Dermis microvascular lymphatic vessel endothelial cell (primary cell): ENCODE results near the gene FAM200A. TPM values are rescaled to one million over a fixed set of nuclear protein-coding genes. Genes with fewer than 3 reads are reported as not detected.
A peak's percentile ranks its signal among the peaks of the same experiment; 100 is the strongest.
"Not testable (repeated sequence)": the region's sequence is repeated elsewhere in the genome, so short reads cannot be mapped to it uniquely, and the experiment has no call there.

Experiments used
- DNase-seq, 2 donors: peaks; one replicate each; pipeline versions ENCODE4 v3.0.0 to v3.0.0-alpha.2; 2010; ENCODE audit warnings: low read depth in 2 of 2
- total RNA-seq: library from RNA; depleted of rRNA; stranded (reverse); fragments of >200 nt; gene quantifications from 2 replicates; pipeline ENCODE4 v1.2.1, GENCODE V29; 2014

The FAM200A gene
- total RNA-seq, 1 donor from 2014 or later, result 3.7 TPM

DNA sequence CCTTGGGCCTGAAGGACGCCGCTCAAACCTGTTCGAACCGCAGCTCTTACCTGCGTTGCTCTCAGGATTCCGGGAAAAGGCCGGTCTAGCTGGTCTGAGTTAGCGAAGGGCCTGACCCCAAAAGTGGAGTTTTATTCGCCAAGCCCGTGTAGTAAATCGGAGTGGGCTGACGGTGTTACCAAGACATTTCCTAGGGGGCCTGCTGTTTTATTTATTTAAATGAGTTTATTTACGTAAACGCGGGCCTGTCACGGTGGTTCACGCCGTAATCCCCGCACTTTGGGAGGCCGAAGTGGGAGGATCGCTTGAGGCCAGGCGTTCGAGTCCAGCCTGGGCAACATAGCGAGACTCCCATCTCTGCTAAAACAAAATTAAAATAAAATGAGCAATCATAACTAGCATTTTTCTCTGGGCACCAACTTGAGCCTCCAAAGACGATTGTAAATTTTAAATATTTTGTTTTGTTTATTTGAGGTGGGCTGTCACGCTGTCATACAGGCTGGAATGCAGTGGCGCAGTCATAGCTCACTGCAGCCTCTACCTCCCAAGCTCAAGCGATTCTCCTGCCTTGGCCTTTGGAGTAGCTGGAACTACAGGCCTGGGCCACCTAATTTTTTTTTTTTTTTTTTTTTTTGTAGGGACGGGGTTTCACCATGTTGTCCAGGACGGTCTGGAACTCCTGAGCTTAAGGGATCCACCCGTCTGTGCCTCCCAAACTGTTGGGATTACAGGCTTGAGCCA is 7.4 kb upstream of the FAM200A start:
- no peak for DNase-seq

DNA sequence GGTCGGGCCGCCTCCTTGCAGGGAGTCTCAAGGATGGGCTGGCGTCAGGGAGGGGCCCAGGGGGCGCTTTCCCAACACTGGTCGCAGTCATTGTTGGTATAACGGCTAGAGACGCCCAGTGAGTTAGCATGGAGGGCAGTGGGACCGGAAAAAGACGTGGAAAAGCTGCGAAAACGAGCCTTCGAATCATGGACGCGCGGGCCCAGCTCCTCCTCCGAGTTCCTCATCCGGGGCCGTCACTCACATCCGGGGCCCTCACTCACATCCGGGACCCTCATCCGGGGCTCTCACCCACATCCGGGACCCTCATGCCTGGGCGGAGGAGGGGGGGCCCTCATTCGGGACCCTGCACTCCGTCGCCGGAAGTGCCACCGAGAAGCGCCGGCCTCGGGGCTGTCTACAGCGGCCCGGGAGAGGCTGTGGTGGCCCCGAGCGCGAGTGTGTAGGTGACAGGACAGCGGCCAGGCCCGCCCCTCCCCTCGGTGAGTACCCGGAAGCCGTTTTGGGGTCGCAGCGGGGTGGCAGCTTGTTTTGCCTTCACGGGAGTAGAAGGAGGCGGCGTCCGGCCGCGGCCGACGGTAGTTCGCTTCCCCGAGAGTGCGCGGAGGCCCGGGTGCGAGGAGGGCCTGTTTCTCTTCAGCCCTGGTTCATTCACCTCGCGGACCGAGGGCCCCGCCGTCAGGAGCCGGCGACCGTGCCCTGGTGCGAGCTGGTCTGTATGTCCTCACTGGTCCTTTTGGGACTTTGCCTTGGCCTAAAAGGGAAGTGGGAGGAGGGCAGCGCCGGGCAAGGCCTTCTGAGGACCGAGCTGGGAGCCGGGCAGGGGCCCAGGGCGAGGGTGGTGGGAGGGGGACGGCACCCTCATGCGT is 6.6 kb upstream of the FAM200A start, which contains the start of gene ZNF655:
ZNF655 (plus strand) TSS at position 337 of the 869 bp plus-strand sequence. CDS start 1,918 bp downstream, outside the sequence.
- DNase-seq, result peak in 1 of 2 donors; percentile 39

GRCh38 chr7:99557940-99558305 is 6.0 kb upstream of the FAM200A start:
- DNase-seq, result no peak

DNA sequence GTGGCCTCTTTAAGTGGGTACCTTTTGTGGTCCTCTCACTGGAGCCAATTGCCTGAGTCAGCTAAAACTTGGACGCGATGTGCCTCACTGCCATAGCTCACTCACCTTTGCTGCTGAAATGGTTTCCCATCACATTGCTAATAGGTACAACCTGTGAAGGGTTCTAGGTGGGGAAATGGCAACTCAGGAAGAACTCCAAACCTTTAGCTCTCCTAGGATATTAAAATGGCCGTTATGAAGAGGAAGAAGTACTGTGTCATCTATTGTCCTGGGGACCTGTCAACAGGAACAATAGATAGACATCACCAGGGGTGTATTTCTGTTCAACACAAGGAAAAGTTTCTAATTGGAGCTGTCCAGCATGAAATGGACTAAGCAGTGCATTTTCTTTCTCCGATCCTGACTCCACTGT is 5.3 kb upstream of the FAM200A start:
- peak in 1 of 2 donors; percentile 20 for DNase-seq

- no peak for DNase-seq
Measured at GRCh38 chr7:99554939-99555338, 3.0 kb upstream of the FAM200A start.

DNA sequence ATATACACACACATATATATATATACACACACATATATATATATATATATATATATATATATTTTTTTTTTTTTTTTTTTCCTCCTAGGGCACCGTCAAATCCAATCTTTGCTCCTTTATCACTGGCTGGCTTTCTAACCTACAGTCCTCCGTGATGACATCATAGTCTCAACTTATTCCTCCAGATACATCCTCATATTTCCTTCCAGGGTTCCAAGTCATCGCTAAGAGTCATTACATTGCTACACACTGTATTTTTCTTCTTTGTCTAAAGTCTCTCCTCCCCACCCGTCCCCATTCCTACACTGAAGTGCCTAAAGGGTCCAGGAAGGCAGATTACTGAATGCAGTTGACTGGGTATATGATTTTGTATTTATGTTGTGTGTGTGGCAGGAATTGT is 1.1 kb upstream of the FAM200A start:
- no peak for DNase-seq

- DNase-seq, result no peak
Measured at GRCh38 chr7:99551334-99551733, 580 bp downstream of the FAM200A start.

- not testable (repeated sequence) for DNase-seq
Measured at GRCh38 chr7:99549545-99549944, 2.4 kb downstream of the FAM200A start.

DNA sequence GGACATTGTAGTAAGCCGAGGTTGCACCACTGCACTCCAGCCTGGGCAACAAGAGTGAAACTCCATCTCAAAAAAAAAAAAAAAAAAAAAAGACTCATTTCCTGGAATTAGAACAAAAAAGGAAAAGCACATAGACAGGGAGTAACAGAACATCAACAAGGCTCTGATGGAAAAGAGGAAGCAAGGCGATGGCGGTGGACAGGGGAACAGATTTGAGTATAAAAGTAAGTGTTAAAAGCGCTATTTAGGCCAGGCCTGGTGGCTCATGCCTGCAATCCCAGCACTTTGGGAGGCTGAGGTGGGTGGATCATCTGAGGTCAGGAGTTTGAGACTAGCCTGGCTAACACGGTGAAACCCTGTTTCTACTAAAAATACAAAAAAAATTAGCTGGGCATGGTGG is 6.6 kb downstream of the FAM200A start:
- DNase-seq, result not testable (repeated sequence)

- DNase-seq, result no peak
Measured at GRCh38 chr7:99543916-99544315, 8.0 kb downstream of the FAM200A start.

DNA sequence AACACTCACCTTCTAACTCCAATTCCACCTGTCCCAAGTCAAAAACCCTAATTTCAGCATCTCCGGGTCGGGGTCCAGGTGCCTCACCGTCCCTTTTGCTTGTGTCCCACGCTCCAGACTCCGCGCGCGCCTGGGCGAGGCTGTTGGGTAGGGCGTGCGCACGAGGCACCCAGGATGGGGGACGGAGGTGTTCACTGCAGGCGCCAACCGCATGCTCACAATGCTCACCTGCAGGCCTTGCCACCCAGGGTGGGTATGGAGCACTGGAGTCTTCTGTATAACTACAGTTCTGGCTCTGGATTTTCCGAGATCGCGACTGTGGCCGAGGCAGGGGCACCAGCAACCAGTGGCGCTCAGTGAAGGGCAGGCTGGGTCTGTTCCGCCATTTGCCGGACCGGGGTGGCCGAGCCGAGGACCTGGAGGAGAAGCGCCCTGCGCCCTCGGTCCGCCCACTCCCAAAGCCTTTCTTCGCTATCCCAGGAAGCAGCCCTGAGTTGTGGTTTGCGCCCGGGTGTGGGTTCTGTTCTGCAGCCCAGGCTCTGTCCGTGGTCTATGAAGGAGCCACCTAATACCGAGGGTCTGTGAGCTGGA is 8.7 kb downstream of the FAM200A start:
- no peak for DNase-seq

- no peak for DNase-seq
Measured at GRCh38 chr7:99541212-99541611, 10.7 kb downstream of the FAM200A start.

DNA sequence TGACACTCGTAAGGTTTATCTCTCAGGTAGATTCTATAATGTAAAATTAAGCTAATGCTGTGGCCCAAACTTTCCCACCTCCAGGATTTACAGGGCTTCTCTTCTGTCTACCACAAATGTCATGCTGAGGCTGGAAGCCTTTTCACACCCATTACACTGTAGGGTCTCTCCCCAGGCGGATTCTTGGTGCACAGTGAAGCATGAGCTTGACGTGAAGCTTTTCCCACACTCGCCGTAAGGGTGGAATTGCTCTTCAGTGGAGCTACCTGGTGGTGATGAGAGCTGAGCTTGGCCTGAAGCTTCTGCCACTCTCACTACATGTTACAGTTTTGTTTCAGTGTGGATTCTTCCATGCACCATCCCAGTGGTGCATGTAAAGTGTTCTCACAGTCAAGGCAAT is 11.4 kb downstream of the FAM200A start:
- no peak for DNase-seq

- no peak for DNase-seq
Measured at GRCh38 chr7:99539213-99539811, 12.6 kb downstream of the FAM200A start.

- no peak for DNase-seq
Measured at GRCh38 chr7:99535667-99536066, 16.2 kb downstream of the FAM200A start.

DNA sequence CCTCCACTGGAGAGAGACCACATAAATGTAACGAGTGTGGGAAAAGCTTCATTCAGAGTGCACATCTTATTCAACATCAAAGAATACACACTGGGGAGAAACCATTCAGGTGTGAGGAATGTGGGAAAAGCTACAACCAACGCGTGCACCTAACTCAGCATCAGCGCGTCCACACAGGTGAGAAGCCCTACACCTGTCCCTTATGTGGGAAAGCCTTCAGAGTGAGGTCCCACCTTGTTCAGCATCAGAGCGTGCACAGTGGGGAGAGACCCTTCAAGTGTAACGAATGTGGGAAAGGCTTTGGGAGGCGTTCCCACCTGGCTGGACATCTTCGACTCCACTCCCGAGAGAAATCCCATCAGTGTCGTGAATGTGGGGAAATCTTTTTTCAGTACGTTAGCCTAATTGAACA is 20.6 kb downstream of the FAM200A start:
- DNase-seq, result no peak

DNA sequence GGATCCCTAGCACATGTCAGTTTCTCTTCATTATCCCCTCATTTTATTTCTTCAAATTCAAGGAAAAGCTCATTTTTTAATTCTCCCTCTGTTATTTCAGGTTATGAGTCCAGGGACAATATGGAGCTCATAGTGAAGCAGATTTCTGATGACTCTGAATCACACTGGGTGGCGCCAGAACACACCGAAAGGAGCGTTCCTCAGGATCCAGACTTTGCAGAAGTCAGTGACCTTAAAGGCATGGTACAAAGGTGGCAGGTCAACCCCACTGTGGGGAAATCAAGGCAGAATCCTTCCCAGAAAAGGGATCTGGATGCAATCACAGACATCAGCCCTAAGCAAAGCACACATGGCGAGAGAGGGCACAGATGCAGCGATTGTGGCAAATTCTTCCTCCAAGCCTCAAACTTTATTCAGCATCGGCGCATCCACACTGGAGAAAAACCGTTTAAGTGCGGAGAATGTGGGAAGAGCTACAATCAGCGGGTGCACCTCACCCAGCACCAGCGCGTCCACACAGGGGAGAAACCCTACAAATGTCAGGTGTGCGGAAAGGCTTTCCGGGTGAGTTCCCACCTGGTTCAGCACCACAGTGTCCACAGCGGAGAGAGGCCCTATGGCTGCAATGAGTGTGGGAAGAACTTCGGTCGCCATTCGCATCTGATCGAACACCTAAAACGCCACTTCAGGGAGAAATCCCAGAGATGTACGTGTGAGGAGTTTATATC is 26.0 kb downstream of the FAM200A start:
- DNase-seq, result peak in 1 of 2 donors; percentile 19

- no peak for DNase-seq
Measured at GRCh38 chr7:99521399-99521798, 30.5 kb downstream of the FAM200A start.

DNA sequence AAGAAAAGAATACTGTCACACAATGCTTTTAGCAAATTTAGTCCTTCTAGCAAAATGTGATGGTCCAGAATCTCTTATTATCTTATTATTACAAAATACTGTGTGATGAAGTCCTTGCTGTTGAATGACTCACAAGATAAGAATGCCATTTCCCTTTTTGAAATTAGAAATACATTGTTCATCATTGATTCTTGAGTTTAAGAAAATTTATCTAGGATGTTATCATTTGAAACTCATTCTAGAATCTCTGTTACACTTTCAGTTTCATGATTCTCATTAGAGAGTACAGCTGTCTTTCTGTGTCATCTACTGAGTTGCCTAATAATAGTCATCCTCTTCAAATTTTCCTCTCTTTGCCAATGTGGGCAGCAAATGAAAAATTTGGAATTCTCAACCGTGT is 37.9 kb downstream of the FAM200A start:
- DNase-seq, result no peak

DNA sequence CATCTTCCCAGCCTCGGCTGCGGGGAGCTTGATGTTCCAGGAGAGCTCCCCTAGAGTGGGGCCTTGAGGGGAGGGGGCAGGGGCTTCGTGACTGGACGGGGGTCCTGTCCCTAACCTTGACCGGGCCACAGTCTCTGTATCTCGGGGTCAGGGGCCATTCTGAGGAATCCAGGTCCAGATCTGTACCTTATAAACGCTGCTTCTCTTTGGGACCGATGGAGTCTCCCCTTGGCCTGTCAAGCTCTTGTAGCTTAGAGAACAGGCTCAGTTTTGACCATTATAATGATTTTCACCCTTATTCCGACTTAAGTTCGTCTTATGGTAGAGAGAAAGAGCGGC is 46.6 kb downstream of the FAM200A start:
- no peak for DNase-seq

- DNase-seq, result peak; percentile 89 to 98
Measured at GRCh38 chr7:99504603-99505323, 47.2 kb downstream of the FAM200A start, which contains the start of gene ZKSCAN5. TSS of gene ZKSCAN5 (plus strand) at chr7:99504662. CDS start at chr7:99506045, 1,383 bp downstream.
